Right atrium auricular region (tissue), 2 donors: Measurements from ENCODE around the gene ARMC6. TPM values are rescaled to one million over a fixed set of nuclear protein-coding genes. Genes with fewer than 3 reads are reported as not detected.
"Not testable (repeated sequence)": the region's sequence is repeated elsewhere in the genome, so short reads cannot be mapped to it uniquely, and the experiment has no call there.

ENCODE experiments used
- DNase-seq: peaks from one replicate; pipeline ENCODE4 v3.0.0-alpha.2; 2019; ENCODE audit warnings: low spot score
- H3K27ac ChIP-seq, 2 donors: fragments of 200-600 bp; sonication (generic); 1 replicate in 1 of 2; 2 replicates in 1 of 2; pipeline ENCODE4 v1.5.1; 2016 to 2019
- H3K27me3 ChIP-seq, 2 donors: fragments of 200-600 bp; sonication (generic); one replicate each; pipeline versions ENCODE4 v1.5.1 to v1.6.0; 2017 to 2019
- H3K36me3 ChIP-seq: fragments of 200-600 bp; sonication (generic); one replicate; pipeline ENCODE4 v1.5.1; 2016
- H3K4me1 ChIP-seq, 2 donors: fragments of 200-600 bp; sonication (generic); one replicate each; pipeline versions ENCODE4 v1.5.1 to v1.6.0; 2017 to 2019
- H3K4me3 ChIP-seq, 2 donors: fragments of 200-600 bp; sonication (generic); 1 replicate in 1 of 2; 2 replicates in 1 of 2; pipeline ENCODE4 v1.5.1; 2017 to 2019; ENCODE audit warnings: mild to moderate bottlenecking in 1 of 2, moderate library complexity in 1 of 2
- H3K9me3 ChIP-seq, 2 donors: fragments of 200-600 bp; sonication (generic); one replicate each; pipeline ENCODE4 v1.5.1; 2019
- total RNA-seq, 2 donors: library from RNA; depleted of rRNA; stranded (reverse); fragments of >200 nt; gene quantifications; one replicate each; pipeline ENCODE4 v1.1.0, GENCODE V29; 2016
- TF ChIP-seq, protein P1 (sequence below), 2 donors: fragments of 200-600 bp; sonication (generic); IDR thresholded peaks; one replicate each; pipeline ENCODE4 v1.5.1; 2019; ENCODE audit warnings: antibody characterized with exemption in 2 of 2

ARMC6 gene
- total RNA-seq, 2 donors from 2014 or later = 13.7 to 14.4 TPM

DNA sequence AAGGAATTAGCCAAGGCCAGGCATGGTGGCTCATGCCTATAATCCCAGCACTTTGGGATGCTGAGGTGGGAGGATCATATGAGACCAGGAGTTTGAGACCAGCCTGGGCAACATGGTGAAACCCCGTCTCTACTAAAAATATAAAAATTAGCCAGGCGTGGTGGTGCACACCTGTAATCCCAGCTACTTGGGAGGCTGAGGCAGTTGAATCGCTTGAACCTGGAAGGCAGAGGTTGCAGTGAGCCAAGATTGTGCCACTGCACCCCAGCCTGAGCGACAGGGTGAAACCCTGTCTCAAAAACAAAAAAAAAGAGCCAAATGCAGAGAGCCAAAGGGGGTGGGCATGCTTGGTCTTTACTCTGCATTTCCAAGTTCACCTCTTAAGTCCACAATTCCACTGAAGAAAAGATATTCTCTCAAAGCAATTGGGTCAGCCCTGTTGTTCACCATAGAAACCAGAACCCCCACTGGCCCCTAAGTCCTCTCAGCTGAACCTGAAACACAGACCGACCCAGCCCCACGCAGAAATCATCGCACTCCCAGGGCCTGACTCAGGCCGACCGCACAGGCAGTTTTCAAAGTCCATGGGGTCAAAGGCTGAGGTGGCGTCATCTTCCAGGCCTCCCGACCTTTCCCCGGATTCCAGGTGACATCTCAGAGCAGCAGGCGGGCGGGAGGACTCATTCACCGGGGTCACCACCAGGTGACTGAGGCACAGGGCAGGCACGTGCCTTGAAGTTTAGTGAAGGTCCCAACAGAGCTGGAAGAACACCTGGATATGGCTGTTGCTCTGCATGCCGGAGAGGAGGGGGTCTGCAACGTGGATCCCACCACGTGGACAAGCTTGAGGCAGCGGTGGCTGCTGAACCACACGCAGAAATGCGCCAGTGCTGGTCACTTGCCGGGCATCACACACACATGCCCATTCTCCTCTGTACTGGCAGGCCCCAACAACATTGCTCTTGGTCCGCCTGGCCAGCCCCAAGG, 63.5 kb downstream of the ARMC6 start:
- H3K36me3 ChIP-seq = peaks cover 6% of the 10 kb centered on the region
- DNase-seq = no peak
- H3K4me1 ChIP-seq = no peaks in the 10 kb centered on the region
- no peaks in the 10 kb centered on the region for H3K27me3 ChIP-seq
- TF ChIP-seq, protein P1, sequence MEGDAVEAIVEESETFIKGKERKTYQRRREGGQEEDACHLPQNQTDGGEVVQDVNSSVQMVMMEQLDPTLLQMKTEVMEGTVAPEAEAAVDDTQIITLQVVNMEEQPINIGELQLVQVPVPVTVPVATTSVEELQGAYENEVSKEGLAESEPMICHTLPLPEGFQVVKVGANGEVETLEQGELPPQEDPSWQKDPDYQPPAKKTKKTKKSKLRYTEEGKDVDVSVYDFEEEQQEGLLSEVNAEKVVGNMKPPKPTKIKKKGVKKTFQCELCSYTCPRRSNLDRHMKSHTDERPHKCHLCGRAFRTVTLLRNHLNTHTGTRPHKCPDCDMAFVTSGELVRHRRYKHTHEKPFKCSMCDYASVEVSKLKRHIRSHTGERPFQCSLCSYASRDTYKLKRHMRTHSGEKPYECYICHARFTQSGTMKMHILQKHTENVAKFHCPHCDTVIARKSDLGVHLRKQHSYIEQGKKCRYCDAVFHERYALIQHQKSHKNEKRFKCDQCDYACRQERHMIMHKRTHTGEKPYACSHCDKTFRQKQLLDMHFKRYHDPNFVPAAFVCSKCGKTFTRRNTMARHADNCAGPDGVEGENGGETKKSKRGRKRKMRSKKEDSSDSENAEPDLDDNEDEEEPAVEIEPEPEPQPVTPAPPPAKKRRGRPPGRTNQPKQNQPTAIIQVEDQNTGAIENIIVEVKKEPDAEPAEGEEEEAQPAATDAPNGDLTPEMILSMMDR (IDR thresholded peaks at IDR 0.05) = no peak
- no peak overlapping the region for H3K27ac ChIP-seq
- H3K4me3 ChIP-seq = no peak overlapping the region
- no peaks in the 10 kb centered on the region for H3K9me3 ChIP-seq

DNA sequence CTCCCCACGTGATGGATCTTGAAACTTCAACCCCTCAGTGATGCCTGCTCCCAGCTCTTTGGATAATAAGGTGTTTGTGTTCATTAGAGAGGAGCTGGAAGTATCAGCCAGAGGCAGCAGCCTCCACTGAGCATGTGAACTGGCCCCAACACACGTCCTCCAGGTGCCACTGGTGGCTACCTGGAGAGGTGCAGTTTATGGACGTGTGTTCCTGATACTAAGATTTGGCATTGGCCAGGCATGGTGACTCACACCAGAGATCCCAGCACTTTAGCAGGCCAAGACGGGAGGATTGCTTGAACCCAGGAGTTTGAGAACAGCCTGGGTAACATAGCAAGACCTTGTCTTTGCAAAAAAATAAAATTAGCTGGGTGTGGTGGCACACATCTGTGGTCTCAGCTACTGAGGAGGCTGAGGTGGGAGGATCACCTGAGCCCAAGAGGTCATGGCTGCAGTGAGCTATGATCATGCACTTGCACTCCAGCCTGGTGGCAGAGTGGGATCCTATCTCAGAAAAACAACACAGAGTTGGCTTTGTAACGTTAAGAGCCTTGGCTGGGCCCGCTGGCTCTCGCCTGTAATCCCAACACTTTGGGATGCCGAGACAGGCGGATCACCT, 64.8 kb downstream of the ARMC6 start:
- no peak for DNase-seq
- no peaks in the 10 kb centered on the region for H3K4me1 ChIP-seq
- TF ChIP-seq, protein P1 (IDR thresholded peaks at IDR 0.05) = no peak
- H3K4me3 ChIP-seq = no peak overlapping the region
- no peaks in the 10 kb centered on the region for H3K9me3 ChIP-seq
- no peaks in the 10 kb centered on the region for H3K27me3 ChIP-seq
- no peak overlapping the region for H3K27ac ChIP-seq
- peaks cover 6% of the 10 kb centered on the region for H3K36me3 ChIP-seq

DNA sequence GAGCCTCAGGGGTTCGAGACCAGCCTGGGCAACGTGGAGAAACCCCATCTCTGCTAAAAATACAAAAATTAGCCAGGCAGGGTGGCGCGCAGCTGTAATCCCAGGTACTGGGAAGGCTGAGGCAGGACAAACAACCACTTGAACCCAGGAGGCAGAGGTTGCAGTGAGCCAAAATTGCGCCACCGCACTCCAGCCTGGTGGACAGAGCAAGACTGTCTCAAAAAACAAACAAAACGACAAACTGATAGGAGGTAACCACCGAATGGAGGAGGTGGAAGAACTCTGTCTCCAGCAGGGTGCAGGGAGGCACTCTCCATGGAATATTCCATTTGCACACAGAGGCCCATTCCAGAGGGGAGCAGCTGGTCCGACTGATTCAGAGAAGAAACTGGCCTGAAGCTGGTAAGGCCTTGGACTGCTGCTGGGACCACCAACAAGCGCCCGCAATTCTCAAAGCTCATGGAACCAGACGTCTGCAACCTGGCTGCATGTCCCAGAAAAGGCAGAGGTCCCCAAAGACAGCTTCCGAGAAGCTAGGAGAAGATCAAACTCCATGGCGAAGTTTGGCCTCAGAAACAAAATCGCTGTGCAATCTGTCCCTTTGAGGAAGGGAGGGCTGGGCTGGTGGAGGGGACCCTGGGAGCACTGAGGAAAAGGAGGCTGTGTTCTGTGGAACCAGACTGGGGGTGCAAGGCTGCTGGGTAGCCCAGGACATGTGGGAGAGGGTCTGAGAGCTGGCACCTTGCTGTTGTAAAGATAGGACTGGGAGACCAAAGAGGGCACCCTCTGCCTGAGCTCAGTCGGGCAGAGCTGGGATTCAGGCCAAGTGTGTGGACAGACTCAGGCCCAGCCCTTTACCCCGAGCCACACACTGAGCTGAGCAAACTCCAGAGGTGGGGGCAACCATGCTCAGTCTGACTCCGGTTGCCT, 65.6 kb downstream of the ARMC6 start:
- no peak overlapping the region for H3K27ac ChIP-seq
- peaks cover 6% of the 10 kb centered on the region for H3K36me3 ChIP-seq
- H3K27me3 ChIP-seq = no peaks in the 10 kb centered on the region
- no peak overlapping the region for H3K4me3 ChIP-seq
- TF ChIP-seq, protein P1 (IDR thresholded peaks at IDR 0.05) = no peak
- no peaks in the 10 kb centered on the region for H3K4me1 ChIP-seq
- no peaks in the 10 kb centered on the region for H3K9me3 ChIP-seq
- no peak for DNase-seq

DNA sequence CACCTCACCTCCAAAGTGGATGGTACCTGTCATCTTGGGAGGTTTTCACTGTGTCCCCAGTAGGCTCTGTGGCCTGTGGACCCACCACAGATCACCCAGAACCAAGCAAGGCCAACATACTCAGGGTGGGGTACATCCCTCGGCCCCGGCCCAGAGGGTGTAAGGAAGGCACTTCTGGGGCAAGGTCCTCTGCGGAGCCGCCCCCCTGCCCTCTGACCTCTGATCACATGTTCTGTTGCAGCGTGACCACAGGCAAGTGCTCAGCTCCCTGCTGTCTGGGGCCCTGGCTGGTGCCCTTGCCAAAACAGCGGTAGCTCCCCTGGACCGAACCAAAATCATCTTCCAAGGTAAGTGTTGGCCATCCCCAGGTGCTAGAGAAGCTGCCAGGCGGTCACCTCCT, 68.1 kb downstream of the ARMC6 start:
- TF ChIP-seq, protein P1 (IDR thresholded peaks at IDR 0.05) = no peak
- Histone ChIP-seq H3K4me3 (no peak overlapping the region), H3K36me3 (peaks cover 6% of the 10 kb centered on the region), H3K27me3 (no peaks in the 10 kb centered on the region), H3K27ac (no peak overlapping the region), H3K9me3 (no peaks in the 10 kb centered on the region), H3K4me1 (no peaks in the 10 kb centered on the region)
- DNase-seq = no peak

DNA sequence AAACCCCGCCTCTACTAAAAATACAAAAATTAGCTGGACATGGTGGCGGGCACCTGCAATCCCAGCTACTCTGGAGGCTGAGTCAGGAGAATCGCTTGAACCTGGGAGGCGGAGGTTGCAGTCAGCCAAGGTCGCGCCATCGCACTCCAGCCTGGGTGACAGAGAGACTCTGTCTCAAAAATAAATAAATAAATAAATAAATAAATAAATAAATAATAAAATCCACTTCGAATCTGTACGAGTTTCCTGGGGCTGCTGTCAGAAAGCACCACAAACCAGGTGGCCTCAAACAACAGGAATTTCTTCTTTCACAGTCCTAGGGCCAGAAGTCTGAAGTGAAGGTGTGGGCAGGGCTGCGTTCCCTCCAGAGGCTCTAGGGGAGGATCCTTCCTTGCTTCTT, 69.2 kb downstream of the ARMC6 start:
- not testable (repeated sequence) for H3K4me3 ChIP-seq, DNase-seq, H3K9me3 ChIP-seq, H3K27me3 ChIP-seq, H3K36me3 ChIP-seq, H3K27ac ChIP-seq, H3K4me1 ChIP-seq
